ENCODE results near the gene TFDP1.
A peak's percentile ranks its signal among the peaks of the same experiment; 100 is the strongest.
"Not testable (repeated sequence)": the region's sequence is repeated elsewhere in the genome, so short reads cannot be mapped to it uniquely, and the experiment has no call there.

Gene TFDP1

DNA sequence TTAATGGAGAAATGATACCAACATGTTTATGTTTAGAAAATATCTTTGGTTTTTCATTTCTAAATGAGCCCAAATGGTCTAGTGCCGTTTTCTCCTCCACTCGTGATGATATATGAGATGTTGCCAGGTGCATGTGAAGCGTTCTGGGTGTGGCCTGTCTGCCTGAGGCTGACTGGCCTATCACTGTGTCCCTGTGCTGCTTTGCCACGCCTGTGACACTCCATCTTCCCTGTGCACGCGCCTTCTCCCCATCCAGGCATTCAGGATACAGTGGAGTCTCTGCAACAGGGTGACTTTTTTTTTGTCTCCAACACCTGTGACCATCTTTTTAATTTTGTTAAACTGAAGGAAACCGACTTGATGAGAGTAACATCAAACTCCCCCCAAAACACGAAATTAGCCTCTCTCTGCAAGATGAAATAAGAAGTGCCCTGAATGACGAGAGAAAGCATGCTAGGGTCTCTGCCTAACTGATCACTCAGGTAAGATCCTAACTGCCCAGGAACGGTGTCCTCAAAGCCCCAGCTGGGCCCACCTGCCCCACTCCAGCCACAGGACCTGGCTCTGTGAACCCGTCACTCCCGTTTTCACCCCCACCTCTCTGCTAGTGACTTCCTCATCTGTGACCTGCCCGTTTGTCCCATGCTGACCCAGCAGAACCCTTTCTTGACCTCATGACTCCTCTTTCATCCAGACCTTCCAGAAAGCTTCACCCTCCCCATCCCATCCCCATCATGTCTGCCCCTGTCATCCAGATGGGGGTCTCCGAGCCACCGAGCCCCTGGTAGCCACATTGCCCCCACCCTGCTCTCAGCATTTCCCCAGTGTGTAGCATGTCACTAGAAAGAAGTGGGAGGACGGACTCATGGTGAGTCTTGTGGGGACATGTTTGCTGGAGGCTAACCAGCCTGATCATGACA is 33.2 kb upstream of the TFDP1 start:
- DNase-seq = no peak

DNA sequence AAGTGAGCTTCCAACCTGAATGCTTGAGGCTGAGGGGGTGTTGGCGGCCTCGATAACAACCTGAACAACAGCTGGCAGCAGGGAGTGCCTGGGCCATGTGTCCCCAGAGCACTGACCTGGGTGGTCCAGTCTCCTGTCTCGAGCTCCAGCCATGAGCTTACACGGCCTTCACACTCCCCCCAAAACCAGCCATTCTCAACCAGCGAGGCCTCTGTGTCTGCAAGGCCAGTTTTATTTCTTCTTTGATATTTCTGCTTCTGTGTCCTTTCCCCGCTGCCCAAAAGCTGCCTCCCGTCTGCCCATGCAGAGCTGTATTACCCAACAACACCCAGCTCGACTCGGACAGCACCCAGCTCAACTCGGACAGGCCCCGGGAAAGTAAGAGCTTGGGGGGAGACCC is 32.5 kb upstream of the TFDP1 start:
- no peak for DNase-seq

- DNase-seq = no peak
Observed at GRCh38 chr13:113552786-113553434, 31.6 kb upstream of the TFDP1 start.

DNA sequence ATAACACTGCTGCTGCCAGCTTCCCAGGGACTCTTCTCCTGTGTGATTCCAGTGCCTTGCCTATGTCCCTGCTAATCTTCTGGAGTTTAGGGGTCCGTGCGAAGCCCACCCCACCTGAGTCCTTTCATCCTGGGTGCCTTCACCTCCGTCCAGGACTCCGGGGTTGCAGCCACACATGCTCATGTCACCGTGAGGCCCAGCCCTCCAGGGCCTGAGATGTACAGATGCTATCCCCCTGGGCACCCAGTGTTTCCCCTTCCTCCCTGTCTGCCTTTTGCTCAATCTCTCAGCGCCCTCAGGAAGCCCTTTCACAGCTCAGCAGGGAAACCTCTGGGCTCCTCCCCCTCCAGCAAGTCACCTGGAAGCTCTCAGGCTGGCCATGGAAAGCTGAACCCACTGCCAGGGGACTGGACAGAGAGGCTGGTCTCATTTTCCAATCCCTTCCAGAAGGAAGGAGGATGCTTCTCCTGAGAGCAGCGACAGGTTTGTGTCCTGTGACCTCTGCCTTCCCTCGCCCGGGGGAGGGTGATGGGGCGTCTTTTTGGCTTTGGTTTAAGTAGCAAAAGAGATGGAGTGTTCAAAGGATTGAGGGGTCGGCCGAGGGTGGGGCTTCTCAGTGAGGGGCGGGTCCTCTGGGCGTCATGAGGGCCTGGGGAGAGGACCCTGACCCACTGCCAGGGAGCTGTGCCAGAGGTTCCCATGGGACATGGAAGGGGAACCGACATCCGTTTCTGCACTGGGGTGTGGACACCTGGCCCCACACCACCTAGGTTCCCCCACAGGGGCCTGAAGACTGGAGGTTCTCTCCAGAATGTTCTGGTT is 30.8 kb upstream of the TFDP1 start:
- no peak for DNase-seq

DNA sequence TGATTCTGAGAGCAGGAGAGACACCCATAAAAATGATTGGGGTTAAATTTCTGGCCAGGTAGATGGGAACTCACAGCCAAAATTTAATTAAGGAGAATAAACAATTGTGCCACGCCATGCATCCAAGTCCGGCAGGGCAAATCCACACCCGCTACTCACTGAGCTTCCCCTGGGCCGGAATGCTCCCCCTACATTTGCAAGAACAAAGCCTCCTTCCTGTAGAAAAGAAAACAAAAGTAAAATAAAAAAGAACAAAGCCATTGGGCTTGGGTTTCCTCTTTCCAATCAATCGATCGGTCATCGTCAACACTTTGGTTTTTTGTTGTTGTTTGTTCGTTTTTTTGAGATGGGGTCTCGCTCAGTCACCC is 30.2 kb upstream of the TFDP1 start:
- DNase-seq = no peak

- no peak for DNase-seq
Observed at GRCh38 chr13:113555141-113555540, 29.4 kb upstream of the TFDP1 start.

GRCh38 chr13:113557013-113557412 is 27.5 kb upstream of the TFDP1 start:
- DNase-seq = no peak

GRCh38 chr13:113558461-113558860 is 26.1 kb upstream of the TFDP1 start:
- DNase-seq = no peak

GRCh38 chr13:113559061-113559460 is 25.5 kb upstream of the TFDP1 start:
- DNase-seq = no peak

DNA sequence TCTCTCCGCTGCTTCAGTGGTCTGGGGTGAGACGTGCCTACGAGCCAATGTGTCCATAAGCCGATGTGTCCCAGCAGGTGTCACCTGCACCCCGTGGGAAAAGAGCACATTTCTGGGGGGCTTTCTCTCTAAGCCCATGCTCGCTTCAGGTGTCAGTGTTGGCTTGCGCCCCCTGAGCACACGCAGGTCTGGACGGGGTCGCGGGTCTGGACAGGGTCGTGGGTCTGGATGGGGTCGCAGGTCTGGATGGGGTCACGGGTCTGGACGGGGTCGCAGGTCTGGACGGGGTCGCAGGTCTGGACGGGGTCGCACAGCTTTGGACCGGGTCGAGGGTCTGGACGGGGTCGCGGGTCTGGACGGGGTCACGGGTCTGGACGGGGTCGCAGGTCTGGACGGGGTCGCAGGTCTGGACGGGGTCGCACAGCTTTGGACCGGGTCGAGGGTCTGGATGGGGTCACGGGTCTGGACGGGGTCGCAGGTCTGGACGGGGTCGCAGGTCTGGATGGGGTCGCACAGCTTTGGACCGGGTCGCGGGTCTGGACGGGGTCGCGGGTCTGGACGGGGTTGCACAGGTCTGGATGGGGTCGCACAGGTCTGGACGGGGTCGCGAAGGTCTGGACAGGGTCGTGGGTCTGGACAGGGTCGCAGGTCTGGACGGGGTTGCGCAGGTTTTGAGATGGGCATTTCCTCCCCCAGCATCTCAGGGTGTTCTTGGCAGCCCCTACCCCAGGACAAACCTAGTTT is 24.5 kb upstream of the TFDP1 start:
- no peak for DNase-seq

- DNase-seq = no peak
Observed at GRCh38 chr13:113560645-113561416, 23.7 kb upstream of the TFDP1 start.

GRCh38 chr13:113561417-113562084 is 23.0 kb upstream of the TFDP1 start:
- no peak for DNase-seq

GRCh38 chr13:113562085-113562749 is 22.3 kb upstream of the TFDP1 start:
- DNase-seq = peak; percentile 24 to 26

- no peak for DNase-seq
Observed at GRCh38 chr13:113562844-113563243, 21.7 kb upstream of the TFDP1 start.

GRCh38 chr13:113563511-113563910 is 21.0 kb upstream of the TFDP1 start:
- DNase-seq = not testable (repeated sequence)

DNA sequence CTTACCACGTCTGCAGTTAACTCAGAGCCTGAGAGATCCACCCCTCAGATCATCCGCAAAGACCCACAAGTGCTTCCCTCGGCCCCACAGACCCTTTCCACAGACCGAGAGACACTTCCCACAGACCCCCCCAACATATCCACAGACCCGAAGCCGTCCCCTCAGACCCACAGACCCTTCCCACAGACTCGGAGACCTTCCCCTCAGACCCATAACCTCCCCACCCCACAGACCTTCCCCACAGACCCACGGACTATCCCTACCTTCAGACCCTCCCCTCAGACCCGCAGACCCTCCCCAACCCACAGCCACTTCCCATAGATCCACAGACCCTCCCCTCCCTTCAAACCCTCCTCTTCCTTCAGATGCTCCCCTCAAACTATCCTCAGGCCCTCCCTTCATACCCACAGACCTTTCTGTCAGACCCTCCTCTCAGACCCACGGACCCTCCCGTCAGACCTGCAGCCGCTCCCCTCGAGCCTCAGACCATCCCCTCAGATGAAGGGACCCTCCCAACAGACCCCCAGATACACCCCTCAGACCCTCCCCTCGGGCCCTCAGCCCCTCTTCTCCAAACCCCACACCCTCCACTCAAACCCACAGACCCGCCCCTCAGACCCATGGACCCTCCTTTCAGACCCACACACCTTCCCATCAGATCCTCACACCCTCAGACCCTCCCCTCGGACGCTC is 20.1 kb upstream of the TFDP1 start:
- no peak for DNase-seq

DNA sequence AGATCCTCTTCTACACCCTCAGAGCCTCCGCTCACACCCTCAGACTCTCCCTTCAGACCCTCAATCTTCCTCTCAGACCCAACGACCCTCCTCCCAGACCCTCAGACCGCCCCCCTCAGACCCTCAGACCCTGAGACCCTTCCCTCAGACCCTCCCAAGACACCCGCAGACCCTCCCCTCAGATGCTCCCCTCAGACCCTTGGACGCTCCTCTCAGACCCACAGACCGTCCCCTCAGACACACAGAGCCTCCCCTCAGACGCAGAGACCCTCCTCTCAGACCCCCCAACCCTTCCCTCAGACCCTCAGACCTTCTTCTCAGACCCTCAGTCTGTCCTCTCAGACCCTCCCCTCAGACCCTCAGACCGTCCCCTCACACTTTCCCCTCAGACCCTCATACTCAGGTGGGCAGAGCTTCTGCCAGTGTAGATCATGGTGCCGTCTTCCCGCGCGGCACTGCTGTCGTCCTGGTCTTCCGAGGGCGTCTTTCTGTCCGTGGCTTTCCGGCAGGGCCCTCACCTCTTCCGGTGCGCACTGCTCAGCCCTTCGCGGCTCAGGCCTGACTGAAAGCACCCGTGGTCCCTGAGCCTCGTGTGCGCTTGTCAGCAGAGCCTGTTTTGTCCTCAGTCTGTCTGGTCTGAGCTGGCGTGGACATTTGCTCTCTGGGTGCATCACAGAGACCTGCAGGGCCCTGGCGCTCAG is 18.9 kb upstream of the TFDP1 start:
- DNase-seq = no peak

GRCh38 chr13:113566227-113566561 is 18.4 kb upstream of the TFDP1 start:
- DNase-seq = no peak

DNA sequence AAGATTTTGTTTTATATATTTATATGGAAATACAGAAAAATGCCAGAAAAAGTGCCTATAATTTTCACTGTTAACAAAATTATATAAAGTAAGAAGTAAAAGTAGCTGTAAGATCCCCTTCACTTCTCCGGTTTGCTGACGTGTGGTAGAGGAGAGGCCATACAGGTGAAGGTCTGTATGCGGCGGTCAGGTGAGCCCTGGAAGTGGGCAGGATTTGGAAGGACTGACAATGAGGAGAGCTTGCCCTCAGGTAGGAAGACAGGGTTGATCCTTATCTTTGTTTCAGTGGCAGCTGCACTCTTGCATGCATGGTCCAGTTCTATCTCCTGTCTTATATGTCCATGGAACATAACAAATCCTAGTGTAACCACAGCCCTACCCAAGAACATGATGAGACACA is 16.9 kb upstream of the TFDP1 start:
- DNase-seq = no peak

DNA sequence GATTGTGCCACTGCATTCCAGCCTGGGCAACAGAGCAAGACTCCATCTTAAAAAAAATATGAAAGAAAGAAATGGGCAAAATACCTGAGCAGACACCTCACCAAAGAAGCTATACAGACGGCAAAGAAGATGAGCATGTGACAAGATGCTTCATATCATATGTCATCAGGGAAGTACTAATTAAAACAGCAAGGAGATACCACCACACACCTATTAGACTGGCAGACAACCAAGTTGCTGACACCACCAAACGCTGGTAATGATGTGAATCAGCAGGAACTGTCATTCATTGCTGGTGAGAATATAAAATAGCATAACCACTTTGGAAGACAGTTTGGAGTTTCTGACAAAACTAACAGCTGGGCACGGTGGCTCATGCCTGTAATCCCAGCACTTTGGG is 11.5 kb upstream of the TFDP1 start:
- no peak for DNase-seq

Data from activated CD4-positive, alpha-beta T cell treated with anti-CD3 and anti-CD28 coated beads, Interleukin-2, amount 50 U/mL, for 4 hours (primary cell).